Heart right ventricle (tissue), 16 donors: ENCODE data around the gene RPLP2. TPM values are rescaled to one million over a fixed set of nuclear protein-coding genes. Genes with fewer than 3 reads are reported as not detected.

ENCODE experiments used
- ATAC-seq, 8 donors: fragments of 200-7000 bp; cut with Tn5 transposase; one replicate each; pipeline ENCODE4 v1.9.1; 2020; ENCODE audit warnings: mild to moderate bottlenecking in 8 of 8, moderate library complexity in 8 of 8, moderate number of reproducible peaks in 1 of 8
- DNase-seq, 2 donors: peaks; one replicate each; pipeline ENCODE4 v3.0.0-alpha.2; 2020
- H3K27ac ChIP-seq, 10 donors: fragments of 200-600 bp; sonication (generic) in 2 of 10; one replicate each; pipeline versions ENCODE4 v1.5.0 to v1.8.0; 2020 to 2022; ENCODE audit warnings: mild to moderate bottlenecking in 3 of 10
- H3K27me3 ChIP-seq, 7 donors: fragments of 200-600 bp; one replicate each; pipeline ENCODE4 v1.8.0; 2021 to 2022; ENCODE audit warnings: mild to moderate bottlenecking in 2 of 7
- H3K36me3 ChIP-seq, 9 donors: fragments of 200-600 bp; sonication (generic) in 1 of 9; one replicate each; pipeline versions ENCODE4 v1.5.0 to v1.8.0; 2020 to 2022; ENCODE audit warnings: mild to moderate bottlenecking in 2 of 9
- H3K4me1 ChIP-seq, 9 donors: fragments of 200-600 bp; sonication (generic) in 1 of 9; one replicate each; pipeline versions ENCODE4 v1.5.0 to v1.8.0; 2020 to 2022; ENCODE audit warnings: mild to moderate bottlenecking in 4 of 9
- H3K4me3 ChIP-seq, 10 donors: fragments of 200-600 bp; sonication (generic) in 2 of 10; one replicate each; pipeline versions ENCODE4 v1.5.0 to v1.8.0; 2020 to 2022; ENCODE audit warnings: mild to moderate bottlenecking in 7 of 10, moderate library complexity in 2 of 10
- H3K9me3 ChIP-seq, 11 donors: fragments of 200-600 bp in 10 of 11; sonication (generic) in 2 of 11; one replicate each; pipeline versions ENCODE4 v1.5.0 to v1.8.0; 2013 to 2022; ENCODE audit warnings: mild to moderate bottlenecking in 2 of 11, control low read depth in 1 of 11, moderate library complexity in 1 of 11
- CTCF ChIP-seq, 9 donors: fragments of 200-600 bp; sonication (generic) in 2 of 9; IDR thresholded peaks; one replicate each; pipeline versions ENCODE4 v1.5.0 to v1.8.0; 2021 to 2022; ENCODE audit warnings: antibody characterized with exemption in 9 of 9, mild to moderate bottlenecking in 5 of 9, moderate library complexity in 1 of 9
- WGBS, 2 donors: extraction: QIAGEN DNeasy Blood & Tissue Kit; methylation state at CpG; one replicate each; pipeline ENCODE4 v1.1.7; 2013; ENCODE audit warnings: inconsistent platforms in 1 of 2; 5-methylcytosine and 5-hydroxymethylcytosine counted together
- intact Hi-C, 10 donors: fragments of 100-400 bp; cut with DNase I; formaldehyde crosslinking; loops; one replicate each; pipeline versions ENCODE4 v1.11.1 to v1.14.2; 2022
- polyA plus RNA-seq, 2 donors: library from polyadenylated mRNA; stranded (reverse); fragments of 200-250 nt; gene quantifications; one replicate each; pipeline ENCODE4 v1.2.3, GENCODE V29; 2013
- total RNA-seq, 10 donors: library from RNA; stranded (reverse); fragmentation: NEBNext Ultra II Directional in 3 of 10; extraction: Animal tissue kit (Norgen Biotek cat#: 25700) in 3 of 10; gene quantifications; one replicate each; pipeline versions ENCODE4 v1.2.1 to v1.2.4, GENCODE V29; 2021 to 2023
- donor health status: Arrhythmogenic right ventricular cardiomyopathy.
- donor health status: ischemic (EF 13 %, LVEDD 7.1; RV severe dilation, severe dysfunction).
- donor health status: healthy with polysubstance abuse.
- donor health status: DM: no; HTN: yes; CAD: no.
- donor health status: DM: no; HTN: no; CAD: no.
- donor health status: ischemic (EF 25% LVEDD 6.9; RV normal size, moderate dysfunction).
- donor health status: ischemic (EF 25% LVEDD 5.7; RV mildly dilated, moderate dysfunction).
- donor health status: healthy.
- donor health status: DM: yes; HTN: yes; CAD: no.
- donor health status: Ischemic cardiomyopathy.
- donor health status: ischemic (EF 35%, LVEDD 5.7; RV mildly dilated, moderate dysfunction).
- donor health status: nonischemic (EF 11% LVEDD 7.7; RV severe dilation, severe dysfunction).
- donor health status: DM: yes; HTN: yes; CAD: no.
- donor health status: PGD.
- donor health status: ischemic (EF 29% LVEDD 5.4; RV normal size, mild dysfunction).
- donor health status: nonischemic (EF 23%, LVEDD 6.1; RV moderate dilation, normal function).

The RPLP2 gene
- total and polyA plus RNA-seq, 12 donors, result 765 to 1,699 (median 918) TPM

- no peak for ATAC-seq
- H3K27ac ChIP-seq, result no peak overlapping the region
- TF ChIP-seq CTCF (IDR thresholded peaks at IDR 0.05), result no peak
- no peaks in the 10 kb centered on the region for H3K9me3 ChIP-seq
- no peaks in the 10 kb centered on the region for H3K27me3 ChIP-seq
- 92% methylated on average over 11 of the region's 11 CpGs for WGBS, 2 donors
- peaks cover 0 to 91% (median 31%) of the 10 kb centered on the region in 9 donors for H3K36me3 ChIP-seq
- no peak overlapping the region for H3K4me3 ChIP-seq
- intact Hi-C loops, result no loop called here
- no peaks in the 10 kb centered on the region for H3K4me1 ChIP-seq
- DNase-seq, result no peak
These were observed 42.5 kb upstream of the RPLP2 start for GRCh38 chr11:767238-767637.

DNA sequence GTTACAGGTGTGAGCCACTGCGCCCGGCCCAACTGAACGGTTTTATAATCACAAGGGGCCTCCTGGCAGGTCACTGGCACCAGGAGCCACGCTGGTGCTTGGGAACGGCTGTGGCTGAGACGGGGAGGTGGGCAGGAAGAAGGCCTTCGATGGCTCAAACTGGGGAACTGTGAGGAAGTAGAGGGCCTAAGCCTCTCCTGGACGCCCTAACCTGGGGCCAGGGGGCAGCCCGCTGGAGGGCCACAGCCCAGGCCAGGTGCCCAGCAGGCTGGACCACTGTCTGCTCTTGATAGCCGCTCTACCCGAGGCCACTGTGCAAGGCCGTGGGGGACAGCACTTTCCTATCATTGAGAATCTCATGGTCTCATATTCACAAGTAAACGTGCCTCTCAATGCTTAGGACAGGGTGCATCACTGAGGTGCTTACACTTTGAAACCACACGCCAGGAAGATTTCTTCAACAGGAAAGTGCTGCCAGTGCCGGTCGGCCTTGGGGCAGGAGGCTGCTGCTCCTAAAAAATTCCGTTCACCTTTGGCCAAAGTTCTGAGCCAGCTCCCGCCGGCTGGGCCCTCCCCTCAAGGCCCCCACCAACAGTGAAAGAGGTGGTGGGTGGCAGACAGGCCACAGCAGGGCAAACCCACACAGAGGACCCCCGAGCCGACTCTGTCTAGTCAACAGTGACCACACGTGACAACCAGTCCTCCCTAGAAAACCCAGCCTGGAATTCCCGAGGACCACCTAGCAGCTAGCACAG, 39.7 kb upstream of the RPLP2 start:
- no peak for ATAC-seq
- no peak overlapping the region for H3K27ac ChIP-seq
- 90 to 92% methylated on average over 23 of the region's 23 CpGs for WGBS, 2 donors
- H3K4me3 ChIP-seq, result no peak overlapping the region
- intact Hi-C loops, result no loop called here
- H3K4me1 ChIP-seq, result peaks cover 0 to 11% (median 2%) of the 10 kb centered on the region in 9 donors
- peaks cover 0 to 87% (median 17%) of the 10 kb centered on the region in 9 donors for H3K36me3 ChIP-seq
- H3K27me3 ChIP-seq, result no peaks in the 10 kb centered on the region
- no peaks in the 10 kb centered on the region for H3K9me3 ChIP-seq
- no peak for DNase-seq
- no peak for TF ChIP-seq CTCF (IDR thresholded peaks at IDR 0.05)

- no peak for TF ChIP-seq CTCF (IDR thresholded peaks at IDR 0.05)
- ATAC-seq (no peak), DNase-seq (no peak)
- Histone ChIP-seq H3K4me3 (no peak overlapping the region), H3K27ac (no peak overlapping the region), H3K9me3 (no peaks in the 10 kb centered on the region), H3K27me3 (no peaks in the 10 kb centered on the region), H3K4me1 (peaks cover 0 to 20% (median 10%) of the 10 kb centered on the region in 9 donors), H3K36me3 (peaks cover 0 to 79% (median 17%) of the 10 kb centered on the region in 9 donors)
- 89 to 90% methylated on average over 32 of the region's 32 CpGs for WGBS, 2 donors
- intact Hi-C loops, result no loop called here
These were observed 38.8 kb upstream of the RPLP2 start for GRCh38 chr11:770642-771616.

DNA sequence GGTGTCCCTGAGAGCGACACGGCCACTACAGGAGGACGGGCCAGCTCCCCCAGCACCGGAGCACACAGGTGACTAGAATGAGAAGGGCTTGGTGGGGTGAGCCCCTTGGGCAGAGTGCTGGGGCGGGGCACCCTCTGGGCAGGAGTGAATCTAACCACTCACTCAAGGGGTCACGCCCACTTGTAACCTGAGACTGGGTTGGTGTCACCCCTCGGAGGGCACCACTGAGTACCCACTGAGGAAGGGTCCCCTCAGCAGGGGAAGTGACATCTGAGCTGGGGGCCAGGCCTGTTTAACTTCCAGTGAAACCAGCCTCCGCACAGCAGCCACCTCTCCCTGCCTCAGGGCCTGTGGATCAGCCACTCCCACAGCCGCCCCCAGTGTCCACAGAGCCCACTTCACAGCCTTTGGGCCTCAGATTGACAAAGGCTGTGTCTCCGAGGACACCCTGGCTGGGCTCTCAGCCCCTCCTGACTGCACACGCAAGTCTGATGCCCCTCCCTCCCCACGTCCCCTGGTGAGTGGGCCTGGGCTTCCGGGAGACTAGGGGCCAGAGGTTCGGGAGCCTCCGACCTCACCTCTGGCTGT, 38.1 kb upstream of the RPLP2 start:
- Histone ChIP-seq H3K4me3 (no peak overlapping the region), H3K4me1 (peaks cover 7 to 28% (median 18%) of the 10 kb centered on the region in 9 donors), H3K27me3 (no peaks in the 10 kb centered on the region), H3K36me3 (peaks cover 0 to 71% (median 15%) of the 10 kb centered on the region in 9 donors), H3K27ac (no peak overlapping the region), H3K9me3 (no peaks in the 10 kb centered on the region)
- TF ChIP-seq CTCF (IDR thresholded peaks at IDR 0.05), result no peak
- 81 to 83% methylated on average over 15 of the region's 15 CpGs for WGBS, 2 donors
- intact Hi-C loops, result no loop called here
- DNase-seq, result no peak
- no peak for ATAC-seq
